Measurements from ENCODE around the gene PPP1R37.

DNA sequence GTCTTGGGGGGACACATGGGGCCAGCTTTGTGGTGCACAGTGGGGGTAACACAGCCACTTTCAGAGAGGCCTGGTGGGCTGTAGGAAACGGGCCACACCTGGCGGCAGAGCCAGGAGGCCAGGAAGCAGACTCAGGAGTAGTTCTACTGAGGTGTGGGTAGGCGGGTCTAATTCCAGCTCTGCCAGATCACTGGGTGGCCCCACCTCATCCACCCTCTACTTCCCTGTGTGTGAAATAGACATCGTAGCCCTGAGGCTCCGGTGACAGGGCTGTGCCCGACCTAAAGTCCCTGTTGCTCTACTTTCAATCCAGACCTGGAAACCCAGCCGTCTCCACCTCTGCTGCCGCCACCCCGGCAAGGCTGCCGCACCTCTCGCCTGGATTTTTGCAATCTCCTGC, 63.8 kb downstream of the PPP1R37 start:
- TF ChIP-seq, protein P1, sequence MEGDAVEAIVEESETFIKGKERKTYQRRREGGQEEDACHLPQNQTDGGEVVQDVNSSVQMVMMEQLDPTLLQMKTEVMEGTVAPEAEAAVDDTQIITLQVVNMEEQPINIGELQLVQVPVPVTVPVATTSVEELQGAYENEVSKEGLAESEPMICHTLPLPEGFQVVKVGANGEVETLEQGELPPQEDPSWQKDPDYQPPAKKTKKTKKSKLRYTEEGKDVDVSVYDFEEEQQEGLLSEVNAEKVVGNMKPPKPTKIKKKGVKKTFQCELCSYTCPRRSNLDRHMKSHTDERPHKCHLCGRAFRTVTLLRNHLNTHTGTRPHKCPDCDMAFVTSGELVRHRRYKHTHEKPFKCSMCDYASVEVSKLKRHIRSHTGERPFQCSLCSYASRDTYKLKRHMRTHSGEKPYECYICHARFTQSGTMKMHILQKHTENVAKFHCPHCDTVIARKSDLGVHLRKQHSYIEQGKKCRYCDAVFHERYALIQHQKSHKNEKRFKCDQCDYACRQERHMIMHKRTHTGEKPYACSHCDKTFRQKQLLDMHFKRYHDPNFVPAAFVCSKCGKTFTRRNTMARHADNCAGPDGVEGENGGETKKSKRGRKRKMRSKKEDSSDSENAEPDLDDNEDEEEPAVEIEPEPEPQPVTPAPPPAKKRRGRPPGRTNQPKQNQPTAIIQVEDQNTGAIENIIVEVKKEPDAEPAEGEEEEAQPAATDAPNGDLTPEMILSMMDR (IDR thresholded peaks at IDR 0.05; ENCODE audit: poor library complexity): no peak
- TF ChIP-seq EZH2 (IDR thresholded peaks at IDR 0.05; ENCODE audit: borderline replicate concordance) (no peak), EZH2phosphoT487 (IDR thresholded peaks at IDR 0.05; ENCODE audit: low read depth, severe bottlenecking, unreplicated experiment) (no peak)
